ENCODE results near the gene USP25. TPM values are rescaled to one million over a fixed set of nuclear protein-coding genes. Genes with fewer than 3 reads are reported as not detected.

The USP25 gene
- polyA plus RNA-seq, 1 experiment = 35.3 TPM

- no peak overlapping the region for H3K27ac ChIP-seq (ENCODE audit: low read depth, low read length)
- no peak overlapping the region for H3K4me3 ChIP-seq (ENCODE audit: low read depth, low read length)
- no peaks in the 10 kb centered on the region for H3K9me3 ChIP-seq (ENCODE audit: control insufficient read depth, insufficient read depth, low read length)
- CTCF ChIA-PET = interaction anchor here (1.8 kb wide), 1 partner anchor 730 kb away, joined by 4 read pairs; no protein-coding TSS in a partner anchor
- no peak for DNase-seq (ENCODE audit: low read depth, low spot score)
- POLR2A ChIA-PET = no interaction called here
- H3K27me3 ChIP-seq (ENCODE audit: control insufficient read depth, insufficient read depth, low read length) = no peaks in the 10 kb centered on the region
- no peak for TF ChIP-seq CTCF (IDR thresholded peaks at IDR 0.05; ENCODE audit: low read depth, low read length)
These were observed 166.7 kb downstream of the USP25 start for GRCh38 chr21:15896501-15896900.

DNA sequence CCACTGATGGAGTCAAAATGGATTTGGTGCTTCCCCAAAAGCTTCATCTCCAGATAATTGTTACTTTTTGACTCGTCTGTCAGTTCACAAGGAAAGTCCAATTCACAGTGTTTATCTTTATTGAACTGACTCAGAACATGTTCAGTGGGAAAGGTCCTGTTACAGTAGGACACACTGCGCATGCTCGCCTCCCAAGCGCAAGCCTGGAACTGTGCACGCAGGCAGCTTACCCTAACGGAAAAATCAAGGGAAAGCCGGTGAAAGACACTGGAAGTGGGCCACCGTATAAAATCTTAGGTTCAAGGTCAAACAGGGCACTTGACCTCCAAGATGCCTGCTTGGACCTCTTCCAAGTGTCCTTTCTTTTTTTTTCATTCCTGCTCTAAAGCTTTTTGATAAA is 174.6 kb downstream of the USP25 start:
- H3K4me3 ChIP-seq (ENCODE audit: low read depth, low read length) = no peak overlapping the region
- POLR2A ChIA-PET = no interaction called here

GRCh38 chr21:15908187-15908586 is 178.4 kb downstream of the USP25 start:
- DNase-seq (ENCODE audit: low read depth, low spot score) = no peak
- no peaks in the 10 kb centered on the region for H3K27me3 ChIP-seq (ENCODE audit: control insufficient read depth, insufficient read depth, low read length)
- no peak overlapping the region for H3K4me3 ChIP-seq (ENCODE audit: low read depth, low read length)
- TF ChIP-seq CTCF (IDR thresholded peaks at IDR 0.05; ENCODE audit: low read depth, low read length) = no peak
- no peak overlapping the region for H3K27ac ChIP-seq (ENCODE audit: low read depth, low read length)
- POLR2A ChIA-PET = no interaction called here
- peaks cover 2% of the 10 kb centered on the region; the same call in 1 of the 2 replicates for H3K9me3 ChIP-seq (ENCODE audit: control insufficient read depth, insufficient read depth, low read length)
- CTCF ChIA-PET = no interaction called here

More for the DNA sequence above, 174.6 kb downstream of the USP25 start:
- no peak for TF ChIP-seq CTCF (IDR thresholded peaks at IDR 0.05; ENCODE audit: low read depth, low read length)
- Histone ChIP-seq H3K27me3 (ENCODE audit: control insufficient read depth, insufficient read depth, low read length) (no peaks in the 10 kb centered on the region), H3K27ac (ENCODE audit: low read depth, low read length) (no peak overlapping the region), H3K9me3 (ENCODE audit: control insufficient read depth, insufficient read depth, low read length) (peaks cover 2% of the 10 kb centered on the region; the same call in 1 of the 2 replicates)
- CTCF ChIA-PET = interaction anchor here (1.5 kb wide), 1 partner anchor 99 kb away, joined by 5 read pairs; no protein-coding TSS in a partner anchor
- no peak for DNase-seq (ENCODE audit: low read depth, low spot score)

DNA sequence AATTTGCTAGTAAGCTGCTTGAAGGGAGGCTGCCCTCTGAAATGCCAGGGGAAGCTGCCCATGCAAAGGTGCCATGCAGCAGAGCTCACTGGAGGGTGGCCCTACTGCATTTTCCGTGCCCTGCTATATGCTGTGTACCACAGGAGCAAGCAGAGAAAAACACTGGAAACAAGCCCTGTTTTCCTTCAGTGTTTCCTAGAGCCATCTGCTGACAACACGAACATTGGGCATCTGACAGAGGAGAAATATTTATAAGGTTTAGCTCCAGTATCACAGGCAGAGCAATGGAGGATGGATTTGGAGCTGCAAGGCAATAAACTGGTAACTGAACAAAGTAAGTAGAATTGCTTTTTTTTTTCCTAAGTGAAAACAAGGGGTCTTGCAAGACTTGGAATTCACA is 198.4 kb downstream of the USP25 start:
- Histone ChIP-seq H3K4me3 (ENCODE audit: low read depth, low read length) (no peak overlapping the region), H3K27me3 (ENCODE audit: control insufficient read depth, insufficient read depth, low read length) (no peaks in the 10 kb centered on the region), H3K9me3 (ENCODE audit: control insufficient read depth, insufficient read depth, low read length) (no peaks in the 10 kb centered on the region), H3K27ac (ENCODE audit: low read depth, low read length) (no peak overlapping the region)
- ChIA-PET CTCF (interaction anchor here (0.7 kb wide), 1 partner anchor 67 kb away, joined by 3 read pairs; no protein-coding TSS in a partner anchor), POLR2A (no interaction called here)
- TF ChIP-seq CTCF (IDR thresholded peaks at IDR 0.05; ENCODE audit: low read depth, low read length) = no peak
- DNase-seq (ENCODE audit: low read depth, low spot score) = no peak

DNA sequence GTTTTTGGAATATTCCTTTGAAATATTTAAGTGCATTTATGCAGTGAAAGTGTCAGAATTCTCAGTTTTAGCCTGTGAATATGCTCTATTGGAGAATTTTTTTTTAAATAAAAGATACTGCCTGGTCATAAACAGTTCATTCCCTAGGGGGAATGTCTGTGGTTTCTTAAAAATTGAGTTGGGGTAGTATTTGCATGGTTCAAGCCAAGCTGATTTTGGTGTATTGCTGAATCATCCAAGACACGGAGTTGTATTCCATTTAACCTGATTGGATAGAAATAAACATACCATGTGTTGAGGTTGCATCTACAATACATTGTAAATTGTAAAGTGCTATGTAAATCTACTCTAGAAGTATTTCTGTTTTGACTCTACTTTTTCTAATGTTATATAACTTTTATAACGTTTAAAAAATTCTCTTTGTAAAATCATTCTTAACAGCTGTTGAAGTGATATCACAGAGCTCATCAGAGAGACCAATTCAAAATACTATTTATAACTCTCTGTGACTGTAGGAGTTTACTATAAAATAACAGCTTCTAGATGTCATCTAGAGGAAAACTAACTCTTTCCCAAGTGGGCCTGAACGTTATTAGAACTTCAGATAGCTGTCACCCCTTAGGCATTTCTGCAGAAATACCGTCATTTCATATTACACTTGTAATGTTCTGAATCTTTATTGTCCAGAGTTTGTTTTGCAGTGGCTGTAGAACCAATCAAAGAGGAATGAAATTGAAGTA is 199.1 kb downstream of the USP25 start:
- POLR2A ChIA-PET = no interaction called here
- Histone ChIP-seq H3K27ac (ENCODE audit: low read depth, low read length) (no peak overlapping the region), H3K4me3 (ENCODE audit: low read depth, low read length) (no peak overlapping the region), H3K27me3 (ENCODE audit: control insufficient read depth, insufficient read depth, low read length) (no peaks in the 10 kb centered on the region), H3K9me3 (ENCODE audit: control insufficient read depth, insufficient read depth, low read length) (no peaks in the 10 kb centered on the region)
- CTCF ChIA-PET = interaction anchor here (0.7 kb wide), 1 partner anchor 67 kb away, joined by 3 read pairs; no protein-coding TSS in a partner anchor
- no peak for DNase-seq (ENCODE audit: low read depth, low spot score)
- no peak for TF ChIP-seq CTCF (IDR thresholded peaks at IDR 0.05; ENCODE audit: low read depth, low read length)

Data from AG04450 (cell line).